CD4-positive, CD25-positive, alpha-beta regulatory T cell (primary cell): ENCODE measurements around the gene PTGFRN. TPM values are rescaled to one million over a fixed set of nuclear protein-coding genes. Genes with fewer than 3 reads are reported as not detected.
"Not testable (repeated sequence)": the region's sequence is repeated elsewhere in the genome, so short reads cannot be mapped to it uniquely, and the experiment has no call there.

ENCODE experiments used
- ATAC-seq, 2 donors: fragments of 150-1000 bp; cut with Tn5 transposase; one replicate each; pipeline ENCODE4 v1.10.0; 2021; ENCODE audit warnings: low read depth in 2 of 2, moderate number of reproducible peaks in 2 of 2, moderate library complexity in 1 of 2
- DNase-seq, 3 donors: peaks; one replicate each; pipeline versions ENCODE4 v3.0.0 to v3.0.0-alpha.2; 2012 to 2022; ENCODE audit warnings: mixed read lengths in 1 of 3
- H3K27ac ChIP-seq: one replicate; pipeline ENCODE4 v1.7.0; 2013; ENCODE audit warnings: mild to moderate bottlenecking, low read length; ENCODE audit not compliant: insufficient read depth, poor library complexity, severe bottlenecking
- H3K27me3 ChIP-seq: one replicate; pipeline ENCODE4 v1.7.0; 2013; ENCODE audit warnings: low read length; ENCODE audit not compliant: control insufficient read depth, insufficient read depth
- H3K36me3 ChIP-seq: one replicate; pipeline ENCODE4 v1.7.0; 2013; ENCODE audit warnings: mild to moderate bottlenecking, low read length, moderate library complexity; ENCODE audit not compliant: control insufficient read depth, insufficient read depth
- H3K4me1 ChIP-seq: 2 replicates; pipeline ENCODE4 v1.7.0; 2013; ENCODE audit warnings: mild to moderate bottlenecking, low read length; ENCODE audit not compliant: insufficient read depth, control insufficient read depth, poor library complexity, severe bottlenecking
- H3K4me3 ChIP-seq: one replicate; pipeline ENCODE4 v1.7.0; 2013; ENCODE audit warnings: low read depth, mild to moderate bottlenecking, low read length, moderate library complexity
- H3K9me3 ChIP-seq, 2 experiments: 1 replicate in 1 of 2; 2 replicates in 1 of 2; pipeline ENCODE4 v1.7.0; 2013; ENCODE audit warnings: low read length in 2 of 2, mild to moderate bottlenecking in 1 of 2, moderate library complexity in 1 of 2; ENCODE audit not compliant: control insufficient read depth in 2 of 2
- H3K27ac Mint-ChIP-seq, 3 donors: one replicate each; pipeline ENCODE4 v1.8.0; 2020 to 2022; ENCODE audit warnings: mild to moderate bottlenecking in 3 of 3, mixed read lengths in 3 of 3, moderate library complexity in 2 of 3
- H3K27me3 Mint-ChIP-seq: one replicate; pipeline ENCODE4 v1.8.0; 2022; ENCODE audit warnings: mild to moderate bottlenecking, mixed read lengths
- H3K36me3 Mint-ChIP-seq: one replicate; pipeline ENCODE4 v1.8.0; 2020; ENCODE audit warnings: mixed read lengths
- H3K4me1 Mint-ChIP-seq, 4 donors: one replicate each; pipeline ENCODE4 v1.8.0; 2020 to 2022; ENCODE audit warnings: mixed read lengths in 4 of 4, mild to moderate bottlenecking in 1 of 4
- H3K4me3 Mint-ChIP-seq, 4 donors: one replicate each; pipeline ENCODE4 v1.8.0; 2020 to 2022; ENCODE audit warnings: mild to moderate bottlenecking in 4 of 4, mixed read lengths in 4 of 4, moderate library complexity in 3 of 4
- H3K9me3 Mint-ChIP-seq, 7 donors: one replicate each; pipeline ENCODE4 v1.8.0; 2020 to 2022; ENCODE audit warnings: mixed read lengths in 7 of 7, mild to moderate bottlenecking in 3 of 7, moderate library complexity in 2 of 7
- polyA plus RNA-seq, 4 donors: library from polyadenylated mRNA; unstranded; fragments of 300-500 nt; fragmentation: Illumina TruSeq; gene quantifications; one replicate each; pipeline ENCODE4 v1.2.3, GENCODE V29; 2021
- total RNA-seq: library from RNA; stranded (reverse); gene quantifications from one replicate; pipeline ENCODE4 v1.2.3, GENCODE V29; 2022

Gene PTGFRN
- total and polyA plus RNA-seq, 5 donors from 2014 or later = 0.02 to 0.17 (median 0.10) TPM; not detected in 2

- H3K9me3 Mint-ChIP-seq = peaks cover 0 to 3% (median 0%) of the 10 kb centered on the region in 7 donors
- H3K36me3 Mint-ChIP-seq = no peaks in the 10 kb centered on the region
- H3K9me3 ChIP-seq = peaks cover 3 to 8% of the 10 kb centered on the region in 2 experiments
- no peaks in the 10 kb centered on the region for H3K36me3 ChIP-seq
- H3K27ac ChIP-seq = no peak overlapping the region
- no peak overlapping the region for H3K4me3 ChIP-seq
- no peaks in the 10 kb centered on the region for H3K27me3 Mint-ChIP-seq
- no peak for DNase-seq
- no peak overlapping the region for H3K4me3 Mint-ChIP-seq
- H3K27me3 ChIP-seq = no peaks in the 10 kb centered on the region
- H3K4me1 Mint-ChIP-seq = peaks cover 6 to 23% (median 8%) of the 10 kb centered on the region in 4 donors
- ATAC-seq = no peak
- H3K27ac Mint-ChIP-seq = no peak overlapping the region
- H3K4me1 ChIP-seq = peaks cover 8% of the 10 kb centered on the region
Observed at GRCh38 chr1:116871779-116872146, 38.0 kb upstream of the PTGFRN start.

- peaks cover 29% of the 10 kb centered on the region for H3K4me1 ChIP-seq
- H3K36me3 ChIP-seq = no peaks in the 10 kb centered on the region
- ATAC-seq (no peak), DNase-seq (no peak)
- H3K4me1 Mint-ChIP-seq = peaks cover 6 to 23% (median 9%) of the 10 kb centered on the region in 4 donors
- H3K36me3 Mint-ChIP-seq = no peaks in the 10 kb centered on the region
- H3K4me3 Mint-ChIP-seq = no peak overlapping the region
- H3K27ac ChIP-seq = no peak overlapping the region
- no peaks in the 10 kb centered on the region for H3K9me3 ChIP-seq
- H3K4me3 ChIP-seq = no peak overlapping the region
- no peaks in the 10 kb centered on the region for H3K27me3 ChIP-seq
- H3K27me3 Mint-ChIP-seq = no peaks in the 10 kb centered on the region
- no peak overlapping the region for H3K27ac Mint-ChIP-seq
- H3K9me3 Mint-ChIP-seq = peaks cover 0 to 3% (median 0%) of the 10 kb centered on the region in 7 donors
Observed at GRCh38 chr1:116873680-116874271, 35.9 kb upstream of the PTGFRN start.

GRCh38 chr1:116874733-116875249, 34.9 kb upstream of the PTGFRN start:
- Mint-ChIP-seq H3K27ac (no peak overlapping the region), H3K4me3 (no peak overlapping the region)
- H3K27me3 ChIP-seq = no peaks in the 10 kb centered on the region

GRCh38 chr1:116875391-116875790, 34.3 kb upstream of the PTGFRN start:
- no peaks in the 10 kb centered on the region for H3K27me3 Mint-ChIP-seq
- no peak for ATAC-seq
- H3K36me3 Mint-ChIP-seq = no peaks in the 10 kb centered on the region
- H3K27ac Mint-ChIP-seq = peak overlapping the region in 1 of 3 donors; percentile 48
- Histone ChIP-seq H3K36me3 (no peaks in the 10 kb centered on the region), H3K27ac (no peak overlapping the region), H3K9me3 (no peaks in the 10 kb centered on the region), H3K4me1 (peaks cover 31% of the 10 kb centered on the region), H3K4me3 (no peak overlapping the region), H3K27me3 (no peaks in the 10 kb centered on the region)
- no peak overlapping the region for H3K4me3 Mint-ChIP-seq
- no peak for DNase-seq
- H3K4me1 Mint-ChIP-seq = peaks cover 6 to 23% (median 9%) of the 10 kb centered on the region in 4 donors
- H3K9me3 Mint-ChIP-seq = no peaks in the 10 kb centered on the region

More at GRCh38 chr1:116874733-116875249, 34.9 kb upstream of the PTGFRN start:
- no peaks in the 10 kb centered on the region for H3K9me3 ChIP-seq
- H3K9me3 Mint-ChIP-seq = no peaks in the 10 kb centered on the region
- peaks cover 6 to 23% (median 9%) of the 10 kb centered on the region in 4 donors for H3K4me1 Mint-ChIP-seq
- peaks cover 31% of the 10 kb centered on the region for H3K4me1 ChIP-seq
- no peak overlapping the region for H3K4me3 ChIP-seq
- no peaks in the 10 kb centered on the region for H3K27me3 Mint-ChIP-seq
- ATAC-seq = no peak
- H3K36me3 ChIP-seq = no peaks in the 10 kb centered on the region
- no peaks in the 10 kb centered on the region for H3K36me3 Mint-ChIP-seq
- H3K27ac ChIP-seq = no peak overlapping the region
- no peak for DNase-seq

- not testable (repeated sequence) for H3K27ac Mint-ChIP-seq, ATAC-seq, H3K27ac ChIP-seq, H3K27me3 Mint-ChIP-seq, H3K4me3 ChIP-seq, DNase-seq, H3K9me3 Mint-ChIP-seq, H3K9me3 ChIP-seq, H3K27me3 ChIP-seq, H3K36me3 ChIP-seq, H3K36me3 Mint-ChIP-seq, H3K4me3 Mint-ChIP-seq
- H3K4me1 ChIP-seq = peaks cover 31% of the 10 kb centered on the region
- peaks cover 6 to 23% (median 10%) of the 10 kb centered on the region in 4 donors for H3K4me1 Mint-ChIP-seq
Observed at GRCh38 chr1:116875946-116876345, 33.8 kb upstream of the PTGFRN start.

GRCh38 chr1:116877141-116877818, 32.4 kb upstream of the PTGFRN start:
- H3K27me3 ChIP-seq = no peaks in the 10 kb centered on the region
- no peak for DNase-seq
- H3K27ac Mint-ChIP-seq = peak overlapping the region in 1 of 3 donors; percentile 32
- H3K27me3 Mint-ChIP-seq = no peaks in the 10 kb centered on the region
- no peaks in the 10 kb centered on the region for H3K9me3 Mint-ChIP-seq
- no peak overlapping the region for H3K4me3 Mint-ChIP-seq
- peaks cover 31% of the 10 kb centered on the region for H3K4me1 ChIP-seq
- peak overlapping the region; percentile 55 for H3K27ac ChIP-seq
- ATAC-seq = no peak
- H3K4me3 ChIP-seq = peak overlapping the region; percentile 75
- no peaks in the 10 kb centered on the region for H3K9me3 ChIP-seq
- no peaks in the 10 kb centered on the region for H3K36me3 ChIP-seq
- H3K4me1 Mint-ChIP-seq = peaks cover 6 to 28% (median 9%) of the 10 kb centered on the region in 4 donors
- H3K36me3 Mint-ChIP-seq = no peaks in the 10 kb centered on the region

- no peak overlapping the region for H3K27ac Mint-ChIP-seq
Observed at GRCh38 chr1:116878804-116879477, 30.8 kb upstream of the PTGFRN start.

More at GRCh38 chr1:116878804-116879477, 30.8 kb upstream of the PTGFRN start:
- Histone ChIP-seq H3K27me3 (no peaks in the 10 kb centered on the region), H3K9me3 (no peaks in the 10 kb centered on the region), H3K4me3 (peak overlapping the region; percentile 75), H3K36me3 (no peaks in the 10 kb centered on the region), H3K27ac (no peak overlapping the region), H3K4me1 (peaks cover 31% of the 10 kb centered on the region)
- H3K27me3 Mint-ChIP-seq = no peaks in the 10 kb centered on the region
- H3K36me3 Mint-ChIP-seq = no peaks in the 10 kb centered on the region
- peaks cover 5 to 23% (median 7%) of the 10 kb centered on the region in 4 donors for H3K4me1 Mint-ChIP-seq
- H3K9me3 Mint-ChIP-seq = no peaks in the 10 kb centered on the region
- ATAC-seq (no peak), DNase-seq (peak in 1 of 3 donors; percentile 29)
- H3K4me3 Mint-ChIP-seq = no peak overlapping the region
